A673 (cell line): Measurements from ENCODE around the gene RMRP.

Experiments used
- CTCF ChIP-seq: fragments of 300-800, 200-600 bp; sonication (generic); conservative IDR thresholded peaks from 2 replicates; pipeline ENCODE4 v1.5.1; 2017; ENCODE audit warnings: low read depth, mild to moderate bottlenecking, antibody characterized with exemption, low read length, moderate library complexity, mixed read lengths
- EZH2 ChIP-seq: fragments of 200-600 bp; sonication (generic); IDR thresholded peaks from 2 replicates; pipeline ENCODE4 v1.6.1; 2017; ENCODE audit warnings: borderline replicate concordance, low read depth, mild to moderate bottlenecking, mixed read lengths, antibody characterized with exemption, low read length; ENCODE audit not compliant: poor library complexity, severe bottlenecking

GRCh38 chr9:35705836-35706430 lies 48.1 kb upstream of the RMRP start:
- TF ChIP-seq CTCF: no peak
- TF ChIP-seq EZH2: no peak
